HCT116 (cell line): Measurements from ENCODE around the gene SKIC8. TPM values are rescaled to one million over a fixed set of nuclear protein-coding genes. Genes with fewer than 3 reads are reported as not detected.
A peak's percentile ranks its signal among the peaks of the same experiment; 100 is the strongest.

Experiments
- ATAC-seq: fragments of 200-7000 bp; cut with Tn5 transposase; 2 replicates; pipeline ENCODE4 v1.9.1; 2020; ENCODE audit warnings: mild to moderate bottlenecking, moderate library complexity
- BruUV-seq: library from RNA; stranded (reverse); fragments of 400-500 nt; replicated peaks from 2 replicates; lab custom pipeline; 2021; lab: Mats Ljungman, UMichigan
- CTCF ChIA-PET: fragments of 300-600 bp; sonication (Branson Sonifier 250); formaldehyde crosslinking; loops from one replicate; lab custom pipeline; 2021; ENCODE audit warnings: antibody characterized with exemption; lab: Charles Lee
- POLR2A ChIA-PET: fragments of 300-600, 350-600 bp; sonication (Branson Sonifier 250); formaldehyde crosslinking; loops from one replicate; lab custom pipeline; 2021; ENCODE audit warnings: antibody characterized with exemption; lab: Charles Lee
- RAD21 ChIA-PET, 2 experiments: fragments of 300-600 bp; sonication (Branson Sonifier 250); formaldehyde crosslinking; loops; one replicate each; lab custom pipeline; 2023; ENCODE audit warnings: low total read pairs in 2 of 2; ENCODE audit not compliant: uncharacterized antibody in 2 of 2, unreplicated experiment in 2 of 2, low non-redundant PET in 1 of 2; lab: Charles Lee
- DNase-seq: peaks from one replicate; pipeline ENCODE4 v3.0.0-alpha.2; 2010; ENCODE audit warnings: low read depth, low spot score
- H2AFZ ChIP-seq: fragments of 200-600 bp; shearing (Covaris generic), sonication (generic); 2 replicates; pipeline ENCODE4 v1.6.1; 2017; ENCODE audit warnings: low read depth, mixed run types, mixed read lengths, antibody characterized with exemption, low read length; ENCODE audit not compliant: poor library complexity, severe bottlenecking
- H3K27ac ChIP-seq: 2 replicates; pipeline ENCODE4 v1.5.1; 2012; ENCODE audit warnings: low read depth, low read length
- H3K27me3 ChIP-seq: fragments of 200-600 bp; sonication (generic); 2 replicates; pipeline ENCODE4 v1.6.1; 2016; ENCODE audit warnings: mixed run types, low read length, mixed read lengths; ENCODE audit not compliant: insufficient read depth
- H3K36me3 ChIP-seq, 2 experiments: fragments of 200-500 bp in 1 of 2; fragments of 200-600 bp in 1 of 2; sonication (Bioruptor generic) in 1 of 2; sonication (generic) in 1 of 2; 2 replicates each; pipeline versions ENCODE4 v1.5.1 to v1.6.1; 2014 to 2016; ENCODE audit warnings: low read length in 2 of 2, inconsistent platforms in 1 of 2, mixed read lengths in 1 of 2, mixed run types in 1 of 2; ENCODE audit not compliant: insufficient read depth in 2 of 2, control insufficient read depth in 1 of 2
- H3K4me1 ChIP-seq, 2 experiments: fragments of 200-600 bp in 1 of 2; sonication (generic) in 1 of 2; 2 replicates each; pipeline versions ENCODE4 v1.5.1 to v1.6.1; 2012 to 2017; ENCODE audit warnings: low read length in 2 of 2, inconsistent platforms in 1 of 2, mild to moderate bottlenecking in 1 of 2, mixed read lengths in 1 of 2, mixed run types in 1 of 2, moderate library complexity in 1 of 2; ENCODE audit not compliant: insufficient read depth in 2 of 2, control insufficient read depth in 1 of 2
- H3K4me2 ChIP-seq: fragments of 200-600 bp; sonication (generic); 2 replicates; pipeline ENCODE4 v1.6.1; 2017; ENCODE audit warnings: mixed run types, low read length, mixed read lengths
- H3K4me3 ChIP-seq, 2 experiments: fragments of 200-600 bp in 1 of 2; sonication (generic) in 1 of 2; replicated peaks in 1 of 2; 2 replicates each; pipeline ENCODE4 v1.5.1; 2011 to 2016; ENCODE audit warnings: low read length in 2 of 2, control low read depth in 1 of 2, low read depth in 1 of 2, mild to moderate bottlenecking in 1 of 2, mixed read lengths in 1 of 2, mixed run types in 1 of 2
- H3K79me2 ChIP-seq: fragments of 200-600 bp; sonication (generic); 2 replicates; pipeline ENCODE4 v1.6.1; 2017; ENCODE audit warnings: mild to moderate bottlenecking, mixed run types, low read length, moderate library complexity, mixed read lengths; ENCODE audit not compliant: insufficient read depth
- H3K9ac ChIP-seq: fragments of 200-600 bp; sonication (generic); 2 replicates; pipeline ENCODE4 v1.6.1; 2016; ENCODE audit warnings: low read length, mixed read lengths
- H3K9me2 ChIP-seq: fragments of 200-600 bp; sonication (generic), shearing (Covaris generic); 2 replicates; pipeline ENCODE4 v1.6.1; 2017; ENCODE audit warnings: mixed run types, mild to moderate bottlenecking, moderate library complexity; ENCODE audit not compliant: insufficient read depth
- H3K9me3 ChIP-seq, 2 experiments: fragments of 200-500 bp in 1 of 2; fragments of 200-600 bp in 1 of 2; sonication (Bioruptor generic) in 1 of 2; sonication (generic) in 1 of 2; 2 replicates each; pipeline ENCODE4 v1.6.1; 2014 to 2017; ENCODE audit warnings: low read length in 2 of 2, mixed read lengths in 2 of 2, inconsistent platforms in 1 of 2, low read depth in 1 of 2, mild to moderate bottlenecking in 1 of 2, mixed run types in 1 of 2, moderate library complexity in 1 of 2; ENCODE audit not compliant: control insufficient read depth in 1 of 2, insufficient read depth in 1 of 2
- H4K20me1 ChIP-seq: fragments of 200-600 bp; sonication (generic), shearing (Covaris generic); 2 replicates; pipeline ENCODE4 v1.6.1; 2017; ENCODE audit warnings: mixed run types, mild to moderate bottlenecking, moderate library complexity; ENCODE audit not compliant: insufficient read depth
- CBX3 ChIP-seq: IDR thresholded peaks from 2 replicates; pipeline ENCODE4 v1.6.1; 2012; ENCODE audit warnings: low read depth
- EGR1 ChIP-seq: IDR thresholded peaks from 2 replicates; pipeline ENCODE4 v1.6.1; 2012; ENCODE audit warnings: low read depth
- ELF1 ChIP-seq: IDR thresholded peaks from 2 replicates; pipeline ENCODE4 v1.6.1; 2012; ENCODE audit warnings: low read depth, borderline replicate concordance
- EZH2phosphoT487 ChIP-seq: fragments of 200-600 bp; IDR thresholded peaks from 2 replicates; pipeline ENCODE4 v1.6.1; 2018; ENCODE audit warnings: antibody characterized with exemption, borderline replicate concordance
- FOSL1 ChIP-seq: IDR thresholded peaks from 2 replicates; pipeline ENCODE4 v1.6.1; 2012; ENCODE audit warnings: low read depth
- POLR2AphosphoS5 ChIP-seq: IDR thresholded peaks from 2 replicates; pipeline ENCODE4 v1.6.1; 2011; ENCODE audit warnings: mild to moderate bottlenecking, low read depth, low read length, moderate library complexity
- SP1 ChIP-seq: IDR thresholded peaks from 2 replicates; pipeline ENCODE4 v1.6.1; 2012; ENCODE audit warnings: low read depth
- SRF ChIP-seq: IDR thresholded peaks from 2 replicates; pipeline ENCODE4 v1.6.1; 2012; ENCODE audit warnings: low read depth
- TCF7L2 ChIP-seq: IDR thresholded peaks from 2 replicates; pipeline ENCODE4 v1.7.0; 2011; ENCODE audit warnings: borderline replicate concordance, inconsistent platforms; ENCODE audit not compliant: insufficient read depth, insufficient read length; ENCODE audit errors: extremely low read depth
- ZNF274 ChIP-seq: fragments of 200-500 bp; sonication (Bioruptor generic); IDR thresholded peaks from 2 replicates; pipeline ENCODE4 v1.6.1; 2014; ENCODE audit warnings: mild to moderate bottlenecking, low read depth, low read length, inconsistent platforms
- intact Hi-C: fragments of 100-400 bp; cut with micrococcal nuclease; formaldehyde crosslinking; loops from 2 replicates; pipeline ENCODE4 v1.10.0; 2022
- total RNA-seq: library from RNA; stranded (reverse); gene quantifications from one replicate; pipeline ENCODE4 v1.2.1, GENCODE V29; 2021; ENCODE audit not compliant: unreplicated experiment
- TF ChIP-seq, protein P1 (sequence below): IDR thresholded peaks from 2 replicates; pipeline ENCODE4 v1.6.1; 2012; ENCODE audit warnings: low read depth
- TF ChIP-seq, protein P2 (sequence below), 3 experiments: fragments of 200-600 bp in 1 of 3; sonication (generic) in 1 of 3; IDR thresholded peaks in 2 of 3; conservative IDR thresholded peaks in 1 of 3; 2 replicates each; pipeline ENCODE4 v1.5.1; 2012 to 2017; ENCODE audit warnings: low read depth in 2 of 3, low read length in 2 of 3, antibody characterized with exemption in 1 of 3, borderline replicate concordance in 1 of 3, control low read depth in 1 of 3, mild to moderate bottlenecking in 1 of 3, mixed read lengths in 1 of 3, mixed run types in 1 of 3, moderate library complexity in 1 of 3; ENCODE audit not compliant: insufficient read depth in 1 of 3

Gene SKIC8
- total RNA-seq, 1 experiment from 2014 or later, result 57.1 TPM

DNA sequence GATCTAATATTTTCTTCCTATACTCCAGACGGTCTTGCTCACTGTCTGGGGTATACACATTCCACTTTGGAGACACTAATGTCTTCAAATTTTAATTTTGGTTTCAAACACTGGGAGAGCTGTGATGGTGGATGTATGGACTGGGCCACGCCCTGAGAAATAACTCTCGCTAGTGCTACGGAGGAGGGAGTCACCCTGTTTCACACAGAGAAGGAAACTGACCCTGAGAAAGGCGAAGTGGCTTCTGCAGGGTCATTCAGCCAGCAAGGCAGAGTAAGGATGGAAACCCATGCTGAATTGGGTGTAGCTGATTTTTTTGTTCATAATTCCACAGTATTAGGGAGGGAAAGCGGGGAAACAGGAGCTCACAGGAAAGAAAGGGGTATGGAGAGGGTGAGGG is 8.6 kb upstream of the SKIC8 start:
- H2AFZ ChIP-seq, result peak overlapping the region; percentile 91
- ATAC-seq, result peak; percentile 38
- BruUV-seq, result no TSS peak
- H3K9me2 ChIP-seq, result no peaks in the 10 kb centered on the region
- TF ChIP-seq FOSL1, result no peak
- TF ChIP-seq EZH2phosphoT487, result no peak
- TF ChIP-seq, protein P1, sequence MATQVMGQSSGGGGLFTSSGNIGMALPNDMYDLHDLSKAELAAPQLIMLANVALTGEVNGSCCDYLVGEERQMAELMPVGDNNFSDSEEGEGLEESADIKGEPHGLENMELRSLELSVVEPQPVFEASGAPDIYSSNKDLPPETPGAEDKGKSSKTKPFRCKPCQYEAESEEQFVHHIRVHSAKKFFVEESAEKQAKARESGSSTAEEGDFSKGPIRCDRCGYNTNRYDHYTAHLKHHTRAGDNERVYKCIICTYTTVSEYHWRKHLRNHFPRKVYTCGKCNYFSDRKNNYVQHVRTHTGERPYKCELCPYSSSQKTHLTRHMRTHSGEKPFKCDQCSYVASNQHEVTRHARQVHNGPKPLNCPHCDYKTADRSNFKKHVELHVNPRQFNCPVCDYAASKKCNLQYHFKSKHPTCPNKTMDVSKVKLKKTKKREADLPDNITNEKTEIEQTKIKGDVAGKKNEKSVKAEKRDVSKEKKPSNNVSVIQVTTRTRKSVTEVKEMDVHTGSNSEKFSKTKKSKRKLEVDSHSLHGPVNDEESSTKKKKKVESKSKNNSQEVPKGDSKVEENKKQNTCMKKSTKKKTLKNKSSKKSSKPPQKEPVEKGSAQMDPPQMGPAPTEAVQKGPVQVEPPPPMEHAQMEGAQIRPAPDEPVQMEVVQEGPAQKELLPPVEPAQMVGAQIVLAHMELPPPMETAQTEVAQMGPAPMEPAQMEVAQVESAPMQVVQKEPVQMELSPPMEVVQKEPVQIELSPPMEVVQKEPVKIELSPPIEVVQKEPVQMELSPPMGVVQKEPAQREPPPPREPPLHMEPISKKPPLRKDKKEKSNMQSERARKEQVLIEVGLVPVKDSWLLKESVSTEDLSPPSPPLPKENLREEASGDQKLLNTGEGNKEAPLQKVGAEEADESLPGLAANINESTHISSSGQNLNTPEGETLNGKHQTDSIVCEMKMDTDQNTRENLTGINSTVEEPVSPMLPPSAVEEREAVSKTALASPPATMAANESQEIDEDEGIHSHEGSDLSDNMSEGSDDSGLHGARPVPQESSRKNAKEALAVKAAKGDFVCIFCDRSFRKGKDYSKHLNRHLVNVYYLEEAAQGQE, result no peak
- TF ChIP-seq CBX3, result no peak
- no peak for TF ChIP-seq EGR1
- no peak for TF ChIP-seq TCF7L2
- no peak for TF ChIP-seq ELF1
- TF ChIP-seq, protein P2, sequence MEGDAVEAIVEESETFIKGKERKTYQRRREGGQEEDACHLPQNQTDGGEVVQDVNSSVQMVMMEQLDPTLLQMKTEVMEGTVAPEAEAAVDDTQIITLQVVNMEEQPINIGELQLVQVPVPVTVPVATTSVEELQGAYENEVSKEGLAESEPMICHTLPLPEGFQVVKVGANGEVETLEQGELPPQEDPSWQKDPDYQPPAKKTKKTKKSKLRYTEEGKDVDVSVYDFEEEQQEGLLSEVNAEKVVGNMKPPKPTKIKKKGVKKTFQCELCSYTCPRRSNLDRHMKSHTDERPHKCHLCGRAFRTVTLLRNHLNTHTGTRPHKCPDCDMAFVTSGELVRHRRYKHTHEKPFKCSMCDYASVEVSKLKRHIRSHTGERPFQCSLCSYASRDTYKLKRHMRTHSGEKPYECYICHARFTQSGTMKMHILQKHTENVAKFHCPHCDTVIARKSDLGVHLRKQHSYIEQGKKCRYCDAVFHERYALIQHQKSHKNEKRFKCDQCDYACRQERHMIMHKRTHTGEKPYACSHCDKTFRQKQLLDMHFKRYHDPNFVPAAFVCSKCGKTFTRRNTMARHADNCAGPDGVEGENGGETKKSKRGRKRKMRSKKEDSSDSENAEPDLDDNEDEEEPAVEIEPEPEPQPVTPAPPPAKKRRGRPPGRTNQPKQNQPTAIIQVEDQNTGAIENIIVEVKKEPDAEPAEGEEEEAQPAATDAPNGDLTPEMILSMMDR (IDR thresholded peaks at IDR 0.05 in 2 of 3, conservative IDR thresholded peaks at IDR 0.05 in 1 of 3; ENCODE audit: borderline replicate concordance in 1 of 3, insufficient read depth in 1 of 3, low read depth in 2 of 3, low read length in 2 of 3), result no peak
- TF ChIP-seq POLR2AphosphoS5, result no peak
- no peak for TF ChIP-seq ZNF274
- no peak for TF ChIP-seq SRF
- TF ChIP-seq SP1, result no peak
- peak overlapping the region; percentile 24; the same call in 1 of the 2 replicates for H3K9ac ChIP-seq
- intact Hi-C loops, result loop anchor here (1.0 to 5.0 kb wide), 5 partner anchors 107 to 443 kb away; no protein-coding TSS in a partner anchor
- peak overlapping the region; percentile 65 for H3K4me2 ChIP-seq
- POLR2A ChIA-PET, result interaction anchor here (2.4 kb wide), 1 partner anchor 9 kb away, joined by 11 read pairs; the partner anchor contains the start of gene SKIC8
- peaks cover 6 to 17% of the 10 kb centered on the region in 2 experiments for H3K4me1 ChIP-seq
- CTCF ChIA-PET, result interaction anchor here (0.7 to 3.4 kb wide), 10 partner anchors 8 to 443 kb away, joined by 3 to 28 read pairs (median 8); partner anchors contain the start of gene SKIC8
- no peaks in the 10 kb centered on the region for H4K20me1 ChIP-seq
- no peak overlapping the region for H3K27ac ChIP-seq
- no peaks in the 10 kb centered on the region for H3K9me3 ChIP-seq
- DNase-seq, result no peak
- no peaks in the 10 kb centered on the region for H3K36me3 ChIP-seq
- peak overlapping the region; percentile 20 to 43 for H3K4me3 ChIP-seq
- H3K27me3 ChIP-seq, result no peaks in the 10 kb centered on the region
- RAD21 ChIA-PET, result interaction anchor here (0.6 to 1.5 kb wide), 3 partner anchors 107 to 599 kb away, joined by 4 read pairs; no protein-coding TSS in a partner anchor
- H3K79me2 ChIP-seq, result no peaks in the 10 kb centered on the region
